ENCODE data around the gene ACSM2B.
"Not testable (repeated sequence)": the region's sequence is repeated elsewhere in the genome, so short reads cannot be mapped to it uniquely, and the experiment has no call there.

Gene ACSM2B

GRCh38 chr16:20595068-20595467, 18.9 kb upstream of the ACSM2B start:
- not testable (repeated sequence) for DNase-seq

DNA sequence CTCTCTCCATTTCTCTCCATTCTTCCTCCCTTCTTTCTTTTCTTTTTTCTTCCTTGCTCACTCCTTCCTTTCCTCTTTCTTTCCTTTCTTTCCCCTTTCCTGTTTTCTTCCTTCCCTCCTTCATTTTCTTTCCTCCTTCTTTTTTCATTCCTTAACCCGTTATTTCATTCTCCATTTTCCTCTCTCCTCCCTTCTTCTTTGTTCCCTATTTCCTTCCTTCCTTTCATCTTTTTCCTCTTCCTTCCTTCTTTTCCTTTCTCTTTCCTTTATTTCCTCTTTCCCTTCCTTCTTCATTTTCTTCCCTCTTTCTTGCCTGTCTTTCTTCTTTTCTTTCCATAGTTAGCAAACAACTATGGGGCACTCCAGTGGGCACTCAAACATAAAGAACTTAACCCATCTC, 16.6 kb upstream of the ACSM2B start:
- not testable (repeated sequence) for DNase-seq

DNA sequence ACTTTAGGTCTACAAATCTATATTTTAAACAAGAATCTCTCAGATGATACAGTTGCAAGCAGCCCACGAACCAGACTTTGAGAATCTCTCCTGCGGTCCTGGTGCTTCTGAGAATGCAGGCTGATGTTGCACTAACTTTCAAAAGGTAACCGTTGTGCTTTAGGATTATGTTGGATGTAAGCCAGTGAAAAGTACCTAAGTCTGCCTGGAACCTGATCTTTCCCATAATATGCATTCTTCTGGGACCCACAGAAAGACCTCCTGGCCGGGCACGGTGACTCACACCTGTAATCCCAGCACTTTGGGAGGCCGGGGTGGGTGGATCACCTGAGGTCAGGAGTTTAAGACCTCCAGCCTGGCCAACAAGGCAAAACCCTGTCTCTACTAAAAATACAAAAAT, 13.3 kb upstream of the ACSM2B start:
- DNase-seq: not testable (repeated sequence)

- not testable (repeated sequence) for DNase-seq
Measured at GRCh38 chr16:20587645-20588074, 11.5 kb upstream of the ACSM2B start.

GRCh38 chr16:20586716-20587115, 10.5 kb upstream of the ACSM2B start:
- not testable (repeated sequence) for DNase-seq

- DNase-seq: not testable (repeated sequence)
Measured at GRCh38 chr16:20586112-20586511, 9.9 kb upstream of the ACSM2B start.

DNA sequence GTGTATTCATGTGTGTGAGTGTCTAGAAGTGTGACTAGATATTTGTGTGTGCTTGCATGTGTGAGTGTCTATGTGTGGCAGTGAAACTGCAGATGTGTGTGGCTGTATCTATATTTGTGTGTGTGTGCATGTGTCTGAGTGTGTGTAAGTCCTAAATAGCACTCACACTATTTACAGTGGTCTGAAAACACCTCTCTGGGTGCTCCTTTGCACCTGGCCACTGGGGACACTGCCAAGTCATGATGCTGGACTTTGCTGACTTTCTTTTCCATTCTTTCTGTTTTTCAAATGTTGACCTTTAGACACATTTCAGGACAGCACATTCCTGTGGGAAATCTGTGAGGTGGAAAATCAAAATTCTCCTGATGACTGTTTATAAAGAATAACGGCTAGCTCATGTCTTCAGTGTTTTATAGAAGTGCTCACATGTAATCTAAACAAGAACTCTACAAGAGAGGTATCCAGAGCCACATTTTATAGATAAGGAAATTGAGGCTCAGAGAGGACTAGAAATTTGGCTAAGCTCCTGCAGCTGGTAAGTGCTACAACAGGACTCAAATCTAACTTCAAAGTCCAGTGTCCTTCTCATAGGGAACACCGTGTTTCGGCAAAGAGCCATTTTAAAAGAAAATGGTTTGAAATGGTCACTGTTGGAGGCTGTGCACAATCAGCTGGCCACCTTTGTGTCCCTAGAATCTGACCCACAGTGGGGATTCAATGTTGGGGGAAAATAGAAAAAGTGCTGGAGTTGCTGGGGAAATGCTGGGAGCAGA, 4.5 kb upstream of the ACSM2B start:
- not testable (repeated sequence) for DNase-seq

GRCh38 chr16:20578091-20578490, 1.9 kb upstream of the ACSM2B start:
- DNase-seq: not testable (repeated sequence)

DNA sequence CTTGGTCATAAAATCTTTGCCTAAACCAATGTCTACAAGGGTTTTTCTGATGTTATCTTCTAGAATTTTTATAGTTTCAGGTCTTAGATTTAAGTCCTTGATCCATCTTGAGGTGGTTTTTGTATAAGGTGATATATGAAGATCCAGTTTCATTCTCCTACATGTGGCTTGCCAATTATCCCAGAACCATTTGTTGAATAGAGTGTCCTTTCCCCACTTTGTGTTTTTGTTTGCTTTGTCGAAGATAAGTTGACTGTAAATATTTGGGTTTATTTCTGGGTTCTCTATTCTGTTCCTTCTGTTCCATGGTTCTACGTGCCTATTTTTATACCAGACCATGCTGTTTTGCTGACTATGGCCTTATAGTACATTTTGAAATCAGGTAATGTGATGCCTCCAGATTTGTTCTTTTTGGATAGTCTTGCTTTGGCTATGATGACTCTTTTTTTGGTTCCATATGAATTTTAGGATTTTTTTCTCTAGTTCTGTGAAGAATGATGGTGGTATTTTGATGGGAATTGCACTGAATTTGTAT, 7.0 kb downstream of the ACSM2B start:
- not testable (repeated sequence) for DNase-seq

GRCh38 chr16:20568404-20568803, 7.8 kb downstream of the ACSM2B start:
- no peak for DNase-seq

DNA sequence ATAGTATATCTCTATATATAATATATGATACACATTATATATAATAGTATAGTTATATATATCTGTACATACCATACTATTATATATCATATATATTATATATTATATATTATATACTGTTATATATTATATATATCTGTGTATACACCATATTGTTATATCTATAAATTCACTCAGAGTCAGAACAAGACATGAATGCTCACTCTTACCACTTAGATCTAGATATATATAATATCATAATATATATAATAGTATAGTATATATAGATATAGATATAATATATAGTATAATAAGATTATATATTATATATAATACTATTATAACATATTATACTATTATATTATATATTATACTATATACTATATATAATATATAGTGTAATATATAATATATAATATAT, 9.3 kb downstream of the ACSM2B start:
- no peak for DNase-seq

GRCh38 chr16:20565334-20565733, 10.8 kb downstream of the ACSM2B start:
- not testable (repeated sequence) for DNase-seq

DNA sequence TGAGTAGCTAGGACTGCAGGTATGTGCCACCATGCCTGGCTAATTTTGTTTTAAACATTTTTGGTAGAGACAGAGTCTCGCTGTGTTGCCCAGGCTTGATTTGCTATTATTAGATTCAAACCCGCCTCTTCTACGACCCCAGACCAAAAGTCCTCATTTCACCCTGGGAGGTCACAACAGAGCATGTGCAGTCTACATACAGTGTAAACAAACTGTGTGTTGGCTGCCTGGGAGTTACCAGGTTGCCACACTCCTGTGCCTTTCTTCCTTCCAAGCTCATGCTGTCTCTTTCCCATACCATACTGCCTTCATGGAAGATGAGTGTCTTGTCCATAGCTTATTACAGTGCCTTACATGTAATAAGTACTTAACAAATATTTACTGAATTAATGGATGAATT, 11.9 kb downstream of the ACSM2B start:
- not testable (repeated sequence) for DNase-seq

GRCh38 chr16:20555628-20556027, 20.5 kb downstream of the ACSM2B start:
- not testable (repeated sequence) for DNase-seq

DNA sequence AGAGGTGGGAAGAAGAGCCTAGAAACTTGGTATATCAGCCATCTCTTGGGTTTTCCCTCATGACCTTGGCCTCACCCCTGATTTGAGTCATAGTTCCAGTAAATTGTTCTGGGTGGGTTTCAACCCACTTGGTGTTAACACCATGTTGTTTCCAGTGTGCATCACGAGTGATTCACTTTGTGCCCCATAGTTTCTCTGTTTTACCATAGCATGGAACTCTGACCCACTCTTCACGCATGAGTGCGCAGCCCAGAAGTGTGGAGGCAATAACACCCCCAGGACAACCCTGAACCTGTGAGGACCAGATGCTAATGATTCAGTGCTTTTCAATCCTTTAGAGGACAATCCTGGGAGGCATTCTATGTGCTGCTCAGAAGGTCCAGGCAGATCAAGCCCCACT, 21.5 kb downstream of the ACSM2B start:
- DNase-seq: not testable (repeated sequence)

DNA sequence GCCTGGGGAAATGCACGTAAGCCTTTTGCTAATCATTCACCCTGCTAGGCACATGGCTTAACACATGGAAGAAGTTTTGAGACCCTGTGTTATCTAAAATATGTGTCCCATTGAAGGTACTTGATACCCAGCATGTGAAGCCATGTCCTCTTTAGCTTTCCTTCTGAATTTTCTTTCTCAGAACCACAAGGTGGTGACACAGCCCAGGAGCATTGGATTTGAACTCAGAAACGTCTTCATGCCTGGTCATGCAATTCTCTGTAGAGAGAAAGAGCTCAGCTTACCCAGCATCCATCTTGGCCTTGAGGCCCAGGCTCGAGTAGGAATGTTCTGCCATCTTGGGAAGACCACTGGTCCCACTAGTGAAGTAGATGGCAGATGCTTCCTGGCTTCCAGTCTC, 22.7 kb downstream of the ACSM2B start:
- not testable (repeated sequence) for DNase-seq

DNA sequence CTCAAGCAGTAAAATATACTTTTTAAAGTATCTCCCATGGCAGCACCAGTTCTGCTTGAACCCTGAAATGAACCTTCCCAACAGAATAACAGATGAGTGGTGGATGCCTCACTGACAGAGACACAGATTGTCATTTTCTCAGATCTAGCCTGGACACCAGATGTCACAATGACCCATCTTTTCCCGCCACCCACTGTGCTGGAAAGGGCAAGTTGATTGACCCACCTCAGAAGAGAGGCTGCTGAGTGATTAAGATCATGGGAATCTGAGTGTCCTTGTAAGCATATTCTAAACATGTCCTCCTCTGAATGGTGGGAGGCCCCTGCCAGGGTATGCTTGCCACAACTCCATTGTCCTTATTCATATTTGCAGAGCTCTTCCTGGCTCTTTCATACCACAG, 29.2 kb downstream of the ACSM2B start:
- DNase-seq: not testable (repeated sequence)

DNA sequence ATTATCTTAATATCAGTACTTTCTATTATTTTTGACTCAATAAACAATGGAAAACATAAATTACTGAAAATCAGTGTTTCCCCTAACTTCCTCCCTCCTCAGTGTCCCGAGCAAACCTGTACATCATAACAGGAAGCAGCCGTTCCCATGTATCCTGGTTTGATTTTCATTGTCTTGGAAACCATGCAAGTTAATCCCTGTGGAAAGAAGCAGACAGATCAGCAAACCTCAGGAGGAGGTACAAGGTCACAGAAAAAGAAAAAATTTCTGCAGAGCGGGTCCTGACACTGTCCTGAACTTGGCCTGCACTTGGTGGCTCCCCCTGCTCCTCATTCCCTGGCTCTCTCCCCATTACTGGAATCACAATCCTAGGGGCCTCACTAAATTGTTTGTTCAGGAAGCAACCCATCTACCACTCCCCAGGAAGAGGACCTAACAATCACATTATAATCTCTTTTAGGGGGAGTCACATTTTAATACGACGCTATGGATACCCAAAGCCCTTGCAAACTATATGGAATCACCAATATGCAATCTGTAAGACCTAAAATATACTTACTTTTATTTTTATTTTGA, 29.8 kb downstream of the ACSM2B start:
- not testable (repeated sequence) for DNase-seq

DNA sequence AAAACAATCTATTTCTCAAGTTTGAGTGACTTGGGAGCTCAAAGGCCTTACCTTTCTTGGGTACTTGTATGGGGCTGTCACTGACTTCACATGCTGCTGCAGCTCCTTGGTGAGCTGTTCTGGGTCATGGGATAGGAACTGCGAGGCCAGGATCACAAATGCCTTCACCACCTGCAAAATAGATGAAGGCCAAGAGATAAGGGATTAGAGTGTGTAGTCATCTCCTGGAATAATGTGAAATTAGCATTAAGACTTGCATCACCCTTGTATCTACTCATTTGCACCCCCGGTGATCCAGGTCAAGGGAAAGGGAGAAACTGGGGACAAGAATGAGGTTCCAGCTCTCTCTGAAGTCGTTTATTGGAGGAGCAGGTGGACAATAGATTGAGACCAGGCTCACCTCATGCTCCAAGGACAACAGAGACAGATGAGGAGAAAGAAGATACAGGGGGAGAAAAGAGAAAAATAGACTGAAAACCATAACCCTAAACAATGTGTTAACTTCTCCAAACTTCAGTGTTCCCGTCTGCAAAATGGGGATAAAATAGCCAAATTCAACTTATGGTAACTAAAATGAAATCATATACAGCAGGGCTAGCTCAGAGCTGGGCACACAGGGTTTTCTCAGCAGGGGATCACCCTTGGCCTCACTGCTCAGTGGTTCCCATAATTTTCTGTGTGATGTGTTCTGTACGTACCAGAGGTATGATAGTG, 35.4 kb downstream of the ACSM2B start:
- DNase-seq: not testable (repeated sequence)

DNA sequence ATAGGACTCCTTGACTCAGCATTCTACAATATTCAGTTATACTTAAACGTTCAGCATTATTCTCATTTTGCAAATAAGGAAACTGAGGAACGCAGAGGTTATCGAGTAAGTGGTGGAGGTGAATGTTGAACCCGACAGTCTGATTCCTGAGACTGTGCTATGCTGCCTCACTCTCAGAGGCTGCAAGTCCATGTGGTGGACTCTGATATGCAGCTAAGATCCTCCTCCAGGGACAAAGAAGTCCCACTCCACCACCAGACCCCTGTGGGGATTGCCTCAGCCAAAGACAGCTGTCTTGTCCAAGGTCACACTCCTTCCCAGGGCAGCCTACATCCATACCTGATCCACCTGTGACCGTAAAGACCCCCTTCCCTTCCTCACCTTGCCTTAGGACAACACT, 37.5 kb downstream of the ACSM2B start:
- DNase-seq: no peak

DNA sequence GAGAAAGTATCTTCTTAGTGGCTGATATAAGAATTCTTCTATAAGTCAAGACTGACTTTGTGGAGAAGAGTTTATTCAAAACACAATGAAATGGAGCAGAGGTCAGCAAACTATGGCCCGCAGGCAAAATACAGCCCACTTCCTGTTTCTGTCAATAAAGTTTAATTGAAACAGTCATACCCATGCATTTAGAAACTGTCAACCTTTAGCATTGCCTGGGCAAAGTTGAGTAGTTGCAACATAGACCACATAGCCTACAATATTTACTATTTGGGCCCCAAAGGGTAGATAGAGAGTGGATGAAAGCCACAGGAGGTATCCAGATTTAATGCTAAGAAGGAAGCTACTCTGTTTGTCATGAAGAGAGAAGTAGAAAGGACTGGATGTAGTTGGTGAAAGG, 38.0 kb downstream of the ACSM2B start:
- DNase-seq: no peak

DNA sequence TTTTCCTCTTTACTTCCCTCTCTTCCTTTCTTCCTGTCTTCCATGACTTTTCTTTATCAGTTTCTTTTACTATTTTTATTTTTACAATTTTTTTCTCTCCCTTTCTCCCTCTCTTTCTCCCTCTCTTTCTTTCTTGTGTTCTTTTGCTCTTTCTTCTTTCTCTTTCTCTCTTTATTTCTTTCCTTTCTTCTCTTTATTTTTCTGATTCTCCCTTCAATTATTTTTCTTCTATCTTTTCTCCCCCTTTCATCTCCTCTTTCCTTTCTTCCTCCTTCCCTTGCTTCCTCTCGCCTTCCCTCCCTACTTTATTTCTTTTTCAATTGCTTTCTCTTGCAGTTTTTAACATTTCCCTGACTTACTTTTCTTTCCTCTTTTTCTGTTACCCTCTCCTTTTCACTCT, 39.5 kb downstream of the ACSM2B start:
- not testable (repeated sequence) for DNase-seq

DNA sequence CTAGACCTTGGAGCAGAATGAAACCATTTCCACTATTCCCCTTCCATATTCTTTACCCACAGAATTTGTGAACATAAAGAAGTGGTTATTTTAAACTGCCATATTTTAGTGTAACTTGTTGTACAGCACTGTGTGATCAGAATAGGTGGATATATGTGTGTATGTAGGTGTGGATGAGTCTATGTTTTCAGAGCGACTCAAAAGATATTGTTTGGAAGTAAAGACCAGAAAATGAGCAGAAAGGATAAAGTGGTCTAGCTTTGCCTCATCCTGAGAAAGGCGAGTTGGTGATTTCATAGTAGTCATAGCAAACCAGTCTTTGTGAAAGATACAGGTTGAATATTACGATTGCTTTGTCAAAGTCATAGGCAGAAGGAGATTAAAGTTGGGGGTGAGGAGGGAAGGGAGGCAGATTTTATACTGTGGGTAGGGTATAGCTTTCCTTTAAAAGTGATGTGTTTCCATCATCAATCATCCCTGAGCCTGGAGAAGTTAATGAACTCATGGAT, 43.8 kb downstream of the ACSM2B start:
- not testable (repeated sequence) for DNase-seq

Data from stimulated activated CD4-positive, alpha-beta T cell treated with anti-CD3 and anti-CD28 coated beads, Interleukin-4, amount 100 ng/mL, for 4 hours (primary cell).